BJ (cell line): ENCODE data around the gene AGAP1. TPM values are rescaled to one million over a fixed set of nuclear protein-coding genes. Genes with fewer than 3 reads are reported as not detected.

ENCODE experiments used
- CTCF ChIA-PET: fragments of 350-600 bp; formaldehyde crosslinking; extraction: SDS; loops from one replicate; lab custom pipeline; 2021; ENCODE audit warnings: antibody characterized with exemption, inconsistent platforms; lab: Yijun Ruan, JAX
- POLR2A ChIA-PET: fragments of 300-600 bp; sonication (Branson Sonifier 250); formaldehyde crosslinking; extraction: SDS; loops from one replicate; lab custom pipeline; 2021; ENCODE audit warnings: antibody characterized with exemption; lab: Charles Lee
- DNase-seq: peaks from one replicate; pipeline ENCODE4 v3.0.0-alpha.2; 2011; ENCODE audit warnings: low read depth
- H3K27me3 ChIP-seq: 2 replicates; pipeline ENCODE4 v1.6.0; 2011; ENCODE audit warnings: low read length; ENCODE audit not compliant: control insufficient read depth, insufficient read depth
- H3K36me3 ChIP-seq: 2 replicates; pipeline ENCODE4 v1.5.1; 2011; ENCODE audit warnings: low read length; ENCODE audit not compliant: control insufficient read depth, insufficient read depth
- H3K4me3 ChIP-seq: 2 replicates; pipeline ENCODE4 v1.5.1; 2011; ENCODE audit warnings: low read depth, mild to moderate bottlenecking, control low read depth, low read length
- CTCF ChIP-seq: IDR thresholded peaks from 2 replicates; pipeline ENCODE4 v1.5.1; 2011; ENCODE audit warnings: low read depth, mild to moderate bottlenecking, control low read depth, inconsistent platforms, low read length, moderate library complexity; ENCODE audit not compliant: insufficient read depth
- polyA plus RNA-seq: library from polyadenylated mRNA; depleted of rRNA; stranded (reverse); fragments of >200 nt; gene quantifications from 2 replicates; pipeline ENCODE4 v1.2.3, GENCODE V29; 2011

The AGAP1 gene
- polyA plus RNA-seq, 1 experiment: 14.9 TPM

GRCh38 chr2:235555371-235555770 is 61.5 kb downstream of the AGAP1 start:
- Histone ChIP-seq H3K27me3 (no peaks in the 10 kb centered on the region), H3K36me3 (no peaks in the 10 kb centered on the region), H3K4me3 (no peak overlapping the region)
- POLR2A ChIA-PET: no interaction called here
- no peak for TF ChIP-seq CTCF
- CTCF ChIA-PET: no interaction called here
- no peak for DNase-seq

- CTCF ChIA-PET: no interaction called here
- POLR2A ChIA-PET: no interaction called here
- Histone ChIP-seq H3K27me3 (no peaks in the 10 kb centered on the region), H3K4me3 (no peak overlapping the region), H3K36me3 (no peaks in the 10 kb centered on the region)
- no peak for DNase-seq
- no peak for TF ChIP-seq CTCF
Observed at GRCh38 chr2:235556086-235556485, 62.2 kb downstream of the AGAP1 start.

- H3K36me3 ChIP-seq: no peaks in the 10 kb centered on the region
- no peak for DNase-seq
- H3K27me3 ChIP-seq: no peaks in the 10 kb centered on the region
- CTCF ChIA-PET: no interaction called here
- POLR2A ChIA-PET: no interaction called here
- H3K4me3 ChIP-seq: no peak overlapping the region
- no peak for TF ChIP-seq CTCF
Observed at GRCh38 chr2:235556901-235557300, 63.1 kb downstream of the AGAP1 start.

GRCh38 chr2:235557903-235558302 is 64.1 kb downstream of the AGAP1 start:
- ChIA-PET POLR2A (no interaction called here), CTCF (no interaction called here)
- TF ChIP-seq CTCF: no peak
- no peaks in the 10 kb centered on the region for H3K36me3 ChIP-seq
- no peak for DNase-seq
- no peak overlapping the region for H3K4me3 ChIP-seq
- no peaks in the 10 kb centered on the region for H3K27me3 ChIP-seq

- ChIA-PET POLR2A (no interaction called here), CTCF (interaction anchor here (0.6 kb wide), 1 partner anchor 207 kb away, joined by 3 read pairs; no protein-coding TSS in a partner anchor)
- Histone ChIP-seq H3K27me3 (no peaks in the 10 kb centered on the region), H3K4me3 (no peak overlapping the region), H3K36me3 (no peaks in the 10 kb centered on the region)
- no peak for DNase-seq
- TF ChIP-seq CTCF: no peak
Observed at GRCh38 chr2:235558572-235558971, 64.7 kb downstream of the AGAP1 start.
